K562 (cell line): ENCODE data around the gene AARS1. TPM values are rescaled to one million over a fixed set of nuclear protein-coding genes. Genes with fewer than 3 reads are reported as not detected.

Experiments used
- CCAR2 ChIP-seq: fragments of 200-400 bp; formaldehyde crosslinking; IDR thresholded peaks from 2 replicates; pipeline ENCODE4 v1.6.1; 2017; ENCODE audit warnings: mild to moderate bottlenecking, low read depth, low read length
- NR4A1 ChIP-seq, 2 experiments: fragments of 250-450 bp in 1 of 2; fragments of 450-650 bp in 1 of 2; sonication (Bioruptor Pico) in 1 of 2; IDR thresholded peaks; 2 replicates each; pipeline versions ENCODE4 v1.4.0 to v1.6.1; 2016 to 2020; ENCODE audit warnings: mild to moderate bottlenecking in 2 of 2, missing compliant biosample characterization in 1 of 2, missing genetic modification characterization in 1 of 2, moderate library complexity in 1 of 2
- RBBP5 ChIP-seq: fragments of 200-600 bp; sonication (generic); IDR thresholded peaks from 2 replicates; pipeline ENCODE4 v1.6.1; 2012; ENCODE audit warnings: borderline replicate concordance, mild to moderate bottlenecking, low read length, control low read depth, inconsistent platforms; ENCODE audit not compliant: insufficient read depth, poor library complexity, severe bottlenecking
- SMARCB1 ChIP-seq: IDR thresholded peaks from 2 replicates; pipeline ENCODE4 v1.6.1; 2011; ENCODE audit warnings: improper control_type of control experiment, low read depth; ENCODE audit not compliant: insufficient read length
- TEAD4 ChIP-seq, 2 experiments: sonication (generic) in 1 of 2; formaldehyde crosslinking in 1 of 2; IDR thresholded peaks; 2 replicates each; pipeline versions ENCODE4 v1.6.1 to v1.8.0; 2012 to 2022; ENCODE audit warnings: borderline replicate concordance in 1 of 2, inconsistent platforms in 1 of 2, low read length in 1 of 2, mild to moderate bottlenecking in 1 of 2, missing genetic modification reagents in 1 of 2
- ZHX1 ChIP-seq: fragments of 150-350 bp; conservative IDR thresholded peaks from 2 replicates; pipeline ENCODE4 v1.6.1; 2014; ENCODE audit warnings: low read length
- ZNF134 ChIP-seq: fragments of 250-450 bp; sonication (Bioruptor Pico); conservative IDR thresholded peaks from 2 replicates; pipeline ENCODE4 v1.4.0; 2020
- polyA plus RNA-seq, 8 experiments: library from polyadenylated mRNA; depleted of rRNA in 4 of 8; stranded (reverse) in 5 of 8; unstranded in 3 of 8; fragments of >200 nt; fragmentation: Nextera tagmentation in 2 of 8; fragmentation: Illumina TruSeq in 1 of 8; extraction: Ambion mirVana in 2 of 8; extraction: Trizol in 1 of 8; gene quantifications; 2 replicates each; pipeline versions ENCODE4 v1.2.1 to v1.2.3, GENCODE V29; 2011 to 2014; ENCODE audit warnings: inconsistent platforms in 1 of 8, missing spikeins in 1 of 8
- total RNA-seq, 7 experiments: library from RNA; depleted of rRNA in 6 of 7; stranded (reverse); fragments of >200 nt in 6 of 7; fragmentation: Illumina TruSeq in 2 of 7; extraction: Trizol in 2 of 7; gene quantifications; 2 replicates each; pipeline versions ENCODE4 v1.2.1 to v1.2.3, GENCODE V29; 2011 to 2021; ENCODE audit warnings: low replicate concordance in 1 of 7
- TF ChIP-seq, protein P1 (sequence below): sonication (generic); formaldehyde crosslinking; IDR thresholded peaks from 2 replicates; pipeline ENCODE4 v1.9.0; 2022; ENCODE audit warnings: mild to moderate bottlenecking, missing genetic modification reagents
- TF ChIP-seq, protein P2 (sequence below): fragments of 450-650 bp; IDR thresholded peaks from 2 replicates; pipeline ENCODE4 v1.6.1; 2017; ENCODE audit warnings: antibody characterized with exemption
- TF ChIP-seq, protein P3 (sequence below): fragments of 250-450 bp; sonication (Bioruptor Pico); IDR thresholded peaks from 2 replicates; pipeline ENCODE4 v1.4.0; 2020; ENCODE audit warnings: mild to moderate bottlenecking, moderate library complexity
- TF ChIP-seq, protein P4 (sequence below), 2 experiments: fragments of 250-450 bp in 1 of 2; fragments of 450-650 bp in 1 of 2; sonication (Bioruptor Pico) in 1 of 2; IDR thresholded peaks; 2 replicates each; pipeline versions ENCODE4 v1.6.1 to v1.8.0; 2016 to 2021; ENCODE audit warnings: mild to moderate bottlenecking in 2 of 2, moderate library complexity in 2 of 2, missing compliant biosample characterization in 1 of 2, missing genetic modification characterization in 1 of 2
- TF ChIP-seq, protein P5 (sequence below): fragments of 200-400 bp; formaldehyde crosslinking; IDR thresholded peaks from 2 replicates; pipeline ENCODE4 v1.6.1; 2017; ENCODE audit warnings: mild to moderate bottlenecking, low read depth, low read length, moderate library complexity

The AARS1 gene
- total and polyA plus RNA-seq, 9 of the 15 experiments (the other 6 are each of a cell fraction or from before 2014, with no cell fraction given) = 50.1 to 235 (median 174) TPM

GRCh38 chr16:70251629-70252354 is 37.5 kb downstream of the AARS1 start, which contains the start of gene EXOSC6 (continued):
- TF ChIP-seq, protein P1, sequence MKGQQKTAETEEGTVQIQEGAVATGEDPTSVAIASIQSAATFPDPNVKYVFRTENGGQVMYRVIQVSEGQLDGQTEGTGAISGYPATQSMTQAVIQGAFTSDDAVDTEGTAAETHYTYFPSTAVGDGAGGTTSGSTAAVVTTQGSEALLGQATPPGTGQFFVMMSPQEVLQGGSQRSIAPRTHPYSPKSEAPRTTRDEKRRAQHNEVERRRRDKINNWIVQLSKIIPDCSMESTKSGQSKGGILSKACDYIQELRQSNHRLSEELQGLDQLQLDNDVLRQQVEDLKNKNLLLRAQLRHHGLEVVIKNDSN (CRISPR knock-in tag) = no peak
- TF ChIP-seq SMARCB1 (no peak), ZNF134 (no peak; the same call in 1 of the 2 replicates), CCAR2 (no peak), ZHX1 (no peak), RBBP5 (peak; percentile 60), NR4A1 (CRISPR knock-in tag; IDR thresholded peaks at IDR 0.05) (peak; percentile 54; the same call in 1 of the 2 replicates), NR4A1 (tag; IDR thresholded peaks at IDR 0.05) (no peak), TEAD4 (IDR thresholded peaks at IDR 0.05; ENCODE audit: low read length) (peak; percentile 57), TEAD4 (CRISPR knock-in tag; IDR thresholded peaks at IDR 0.05; ENCODE audit: borderline replicate concordance) (no peak)
- TF ChIP-seq, protein P2, sequence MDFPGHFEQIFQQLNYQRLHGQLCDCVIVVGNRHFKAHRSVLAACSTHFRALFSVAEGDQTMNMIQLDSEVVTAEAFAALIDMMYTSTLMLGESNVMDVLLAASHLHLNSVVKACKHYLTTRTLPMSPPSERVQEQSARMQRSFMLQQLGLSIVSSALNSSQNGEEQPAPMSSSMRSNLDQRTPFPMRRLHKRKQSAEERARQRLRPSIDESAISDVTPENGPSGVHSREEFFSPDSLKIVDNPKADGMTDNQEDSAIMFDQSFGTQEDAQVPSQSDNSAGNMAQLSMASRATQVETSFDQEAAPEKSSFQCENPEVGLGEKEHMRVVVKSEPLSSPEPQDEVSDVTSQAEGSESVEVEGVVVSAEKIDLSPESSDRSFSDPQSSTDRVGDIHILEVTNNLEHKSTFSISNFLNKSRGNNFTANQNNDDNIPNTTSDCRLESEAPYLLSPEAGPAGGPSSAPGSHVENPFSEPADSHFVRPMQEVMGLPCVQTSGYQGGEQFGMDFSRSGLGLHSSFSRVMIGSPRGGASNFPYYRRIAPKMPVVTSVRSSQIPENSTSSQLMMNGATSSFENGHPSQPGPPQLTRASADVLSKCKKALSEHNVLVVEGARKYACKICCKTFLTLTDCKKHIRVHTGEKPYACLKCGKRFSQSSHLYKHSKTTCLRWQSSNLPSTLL = no peak
- TF ChIP-seq, protein P3, sequence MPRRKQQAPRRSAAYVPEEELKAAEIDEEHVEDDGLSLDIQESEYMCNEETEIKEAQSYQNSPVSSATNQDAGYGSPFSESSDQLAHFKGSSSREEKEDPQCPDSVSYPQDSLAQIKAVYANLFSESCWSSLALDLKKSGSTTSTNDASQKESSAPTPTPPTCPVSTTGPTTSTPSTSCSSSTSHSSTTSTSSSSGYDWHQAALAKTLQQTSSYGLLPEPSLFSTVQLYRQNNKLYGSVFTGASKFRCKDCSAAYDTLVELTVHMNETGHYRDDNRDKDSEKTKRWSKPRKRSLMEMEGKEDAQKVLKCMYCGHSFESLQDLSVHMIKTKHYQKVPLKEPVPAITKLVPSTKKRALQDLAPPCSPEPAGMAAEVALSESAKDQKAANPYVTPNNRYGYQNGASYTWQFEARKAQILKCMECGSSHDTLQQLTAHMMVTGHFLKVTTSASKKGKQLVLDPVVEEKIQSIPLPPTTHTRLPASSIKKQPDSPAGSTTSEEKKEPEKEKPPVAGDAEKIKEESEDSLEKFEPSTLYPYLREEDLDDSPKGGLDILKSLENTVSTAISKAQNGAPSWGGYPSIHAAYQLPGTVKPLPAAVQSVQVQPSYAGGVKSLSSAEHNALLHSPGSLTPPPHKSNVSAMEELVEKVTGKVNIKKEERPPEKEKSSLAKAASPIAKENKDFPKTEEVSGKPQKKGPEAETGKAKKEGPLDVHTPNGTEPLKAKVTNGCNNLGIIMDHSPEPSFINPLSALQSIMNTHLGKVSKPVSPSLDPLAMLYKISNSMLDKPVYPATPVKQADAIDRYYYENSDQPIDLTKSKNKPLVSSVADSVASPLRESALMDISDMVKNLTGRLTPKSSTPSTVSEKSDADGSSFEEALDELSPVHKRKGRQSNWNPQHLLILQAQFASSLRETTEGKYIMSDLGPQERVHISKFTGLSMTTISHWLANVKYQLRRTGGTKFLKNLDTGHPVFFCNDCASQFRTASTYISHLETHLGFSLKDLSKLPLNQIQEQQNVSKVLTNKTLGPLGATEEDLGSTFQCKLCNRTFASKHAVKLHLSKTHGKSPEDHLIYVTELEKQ = no peak
- TF ChIP-seq, protein P4, sequence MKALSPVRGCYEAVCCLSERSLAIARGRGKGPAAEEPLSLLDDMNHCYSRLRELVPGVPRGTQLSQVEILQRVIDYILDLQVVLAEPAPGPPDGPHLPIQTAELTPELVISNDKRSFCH (CRISPR knock-in tag; IDR thresholded peaks at IDR 0.05) = no peak
- TF ChIP-seq, protein P4 (tag; IDR thresholded peaks at IDR 0.05) = no peak; the same call in 1 of the 2 replicates
- TF ChIP-seq, protein P5, sequence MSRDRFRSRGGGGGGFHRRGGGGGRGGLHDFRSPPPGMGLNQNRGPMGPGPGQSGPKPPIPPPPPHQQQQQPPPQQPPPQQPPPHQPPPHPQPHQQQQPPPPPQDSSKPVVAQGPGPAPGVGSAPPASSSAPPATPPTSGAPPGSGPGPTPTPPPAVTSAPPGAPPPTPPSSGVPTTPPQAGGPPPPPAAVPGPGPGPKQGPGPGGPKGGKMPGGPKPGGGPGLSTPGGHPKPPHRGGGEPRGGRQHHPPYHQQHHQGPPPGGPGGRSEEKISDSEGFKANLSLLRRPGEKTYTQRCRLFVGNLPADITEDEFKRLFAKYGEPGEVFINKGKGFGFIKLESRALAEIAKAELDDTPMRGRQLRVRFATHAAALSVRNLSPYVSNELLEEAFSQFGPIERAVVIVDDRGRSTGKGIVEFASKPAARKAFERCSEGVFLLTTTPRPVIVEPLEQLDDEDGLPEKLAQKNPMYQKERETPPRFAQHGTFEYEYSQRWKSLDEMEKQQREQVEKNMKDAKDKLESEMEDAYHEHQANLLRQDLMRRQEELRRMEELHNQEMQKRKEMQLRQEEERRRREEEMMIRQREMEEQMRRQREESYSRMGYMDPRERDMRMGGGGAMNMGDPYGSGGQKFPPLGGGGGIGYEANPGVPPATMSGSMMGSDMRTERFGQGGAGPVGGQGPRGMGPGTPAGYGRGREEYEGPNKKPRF = no peak
